Colonic mucosa (tissue), 4 donors: ENCODE measurements around the gene EN1. TPM values are rescaled to one million over a fixed set of nuclear protein-coding genes. Genes with fewer than 3 reads are reported as not detected.

Source experiments
- DNase-seq: peaks from one replicate; pipeline ENCODE4 v3.0.0-alpha.2; 2020
- H3K27ac ChIP-seq: fragments of 200-600 bp; one replicate; pipeline ENCODE4 v1.8.0; 2021
- H3K27me3 ChIP-seq: fragments of 200-600 bp; one replicate; pipeline ENCODE4 v1.8.0; 2021
- H3K36me3 ChIP-seq: fragments of 200-600 bp; one replicate; pipeline ENCODE4 v1.8.0; 2021
- H3K4me1 ChIP-seq: fragments of 200-600 bp; one replicate; pipeline ENCODE4 v1.8.0; 2021; ENCODE audit warnings: mild to moderate bottlenecking
- H3K4me3 ChIP-seq: fragments of 200-600 bp; one replicate; pipeline ENCODE4 v1.8.0; 2021
- H3K9ac ChIP-seq, 2 donors: one replicate each; pipeline ENCODE4 v1.7.0; 2013; ENCODE audit warnings: control low read depth in 2 of 2, low read depth in 2 of 2, low read length in 2 of 2
- H3K9me3 ChIP-seq: fragments of 200-600 bp; one replicate; pipeline ENCODE4 v1.8.0; 2021
- intact Hi-C: fragments of 100-400 bp; cut with DNase I; formaldehyde crosslinking; loops from one replicate; pipeline ENCODE4 v1.14.1; 2022
- total RNA-seq, 2 donors: library from RNA; stranded (reverse); fragmentation: NEBNext Ultra II Directional in 1 of 2; extraction: Animal tissue kit (Norgen Biotek cat#: 25700) in 1 of 2; gene quantifications; one replicate each; pipeline ENCODE4 v1.2.1, GENCODE V29; 2021
- TF ChIP-seq, protein P1 (sequence below): fragments of 200-600 bp; IDR thresholded peaks from one replicate; pipeline ENCODE4 v1.8.0; 2022; ENCODE audit warnings: antibody characterized with exemption, mild to moderate bottlenecking
- donor health status: healthy.
- donor health status: DM: no; HTN: no; CAD: no.
- donor health status: DM: no; HTN: no; CAD: no.

The EN1 gene
- total RNA-seq, 2 donors from 2014 or later, result not detected

DNA sequence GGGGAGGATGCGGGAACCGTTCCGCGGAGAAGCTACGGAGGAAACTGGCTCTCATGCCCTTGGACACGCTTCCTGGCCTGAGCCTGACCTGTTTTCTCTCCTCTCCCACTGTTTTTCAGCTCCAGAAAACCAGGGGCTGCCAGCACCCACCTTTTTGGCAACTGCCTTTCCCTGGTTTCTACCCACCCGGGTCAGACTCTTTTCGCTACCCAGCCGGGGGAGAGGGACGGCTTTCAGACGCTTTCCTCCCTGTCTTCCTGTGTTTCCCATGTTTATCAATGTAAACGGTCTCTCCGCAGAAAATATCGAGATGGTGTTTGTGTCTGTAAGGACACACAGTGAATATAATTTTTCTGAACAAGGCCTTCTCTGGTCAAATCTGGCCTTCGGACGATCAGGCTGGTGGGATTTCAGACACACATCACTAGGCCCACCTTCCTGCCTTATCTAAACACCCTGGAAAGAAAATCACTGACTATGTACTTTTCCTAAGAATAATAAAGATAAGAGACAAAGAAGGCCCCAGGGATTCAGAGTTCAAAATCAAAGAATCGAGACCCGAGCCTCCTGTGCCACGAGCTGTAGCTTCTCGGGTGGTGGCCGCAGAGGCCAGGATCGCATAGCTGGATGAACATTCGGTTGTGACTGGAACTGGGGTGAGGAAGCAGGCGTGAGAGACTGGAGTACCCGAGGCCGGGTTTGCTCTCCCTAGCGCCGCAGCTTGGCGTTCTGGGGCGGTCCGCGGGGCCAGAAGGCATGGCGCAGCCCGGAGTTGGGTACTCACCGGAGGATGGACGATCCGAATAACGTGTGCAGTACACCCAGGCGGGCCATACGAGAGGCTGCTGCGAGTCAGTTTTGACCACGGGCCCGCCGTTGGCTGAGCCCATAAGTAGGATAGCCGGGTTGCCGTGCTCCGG is 1.7 kb downstream of the EN1 start:
- peaks cover 96% of the 10 kb centered on the region for H3K27me3 ChIP-seq
- no peak overlapping the region for H3K27ac ChIP-seq
- H3K4me3 ChIP-seq, result no peak overlapping the region
- no peaks in the 10 kb centered on the region for H3K36me3 ChIP-seq
- H3K9ac ChIP-seq, result no peak overlapping the region
- DNase-seq, result no peak
- intact Hi-C loops, result no loop called here
- H3K4me1 ChIP-seq, result peaks cover 9% of the 10 kb centered on the region
- no peaks in the 10 kb centered on the region for H3K9me3 ChIP-seq
- TF ChIP-seq, protein P1, sequence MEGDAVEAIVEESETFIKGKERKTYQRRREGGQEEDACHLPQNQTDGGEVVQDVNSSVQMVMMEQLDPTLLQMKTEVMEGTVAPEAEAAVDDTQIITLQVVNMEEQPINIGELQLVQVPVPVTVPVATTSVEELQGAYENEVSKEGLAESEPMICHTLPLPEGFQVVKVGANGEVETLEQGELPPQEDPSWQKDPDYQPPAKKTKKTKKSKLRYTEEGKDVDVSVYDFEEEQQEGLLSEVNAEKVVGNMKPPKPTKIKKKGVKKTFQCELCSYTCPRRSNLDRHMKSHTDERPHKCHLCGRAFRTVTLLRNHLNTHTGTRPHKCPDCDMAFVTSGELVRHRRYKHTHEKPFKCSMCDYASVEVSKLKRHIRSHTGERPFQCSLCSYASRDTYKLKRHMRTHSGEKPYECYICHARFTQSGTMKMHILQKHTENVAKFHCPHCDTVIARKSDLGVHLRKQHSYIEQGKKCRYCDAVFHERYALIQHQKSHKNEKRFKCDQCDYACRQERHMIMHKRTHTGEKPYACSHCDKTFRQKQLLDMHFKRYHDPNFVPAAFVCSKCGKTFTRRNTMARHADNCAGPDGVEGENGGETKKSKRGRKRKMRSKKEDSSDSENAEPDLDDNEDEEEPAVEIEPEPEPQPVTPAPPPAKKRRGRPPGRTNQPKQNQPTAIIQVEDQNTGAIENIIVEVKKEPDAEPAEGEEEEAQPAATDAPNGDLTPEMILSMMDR, result no peak

DNA sequence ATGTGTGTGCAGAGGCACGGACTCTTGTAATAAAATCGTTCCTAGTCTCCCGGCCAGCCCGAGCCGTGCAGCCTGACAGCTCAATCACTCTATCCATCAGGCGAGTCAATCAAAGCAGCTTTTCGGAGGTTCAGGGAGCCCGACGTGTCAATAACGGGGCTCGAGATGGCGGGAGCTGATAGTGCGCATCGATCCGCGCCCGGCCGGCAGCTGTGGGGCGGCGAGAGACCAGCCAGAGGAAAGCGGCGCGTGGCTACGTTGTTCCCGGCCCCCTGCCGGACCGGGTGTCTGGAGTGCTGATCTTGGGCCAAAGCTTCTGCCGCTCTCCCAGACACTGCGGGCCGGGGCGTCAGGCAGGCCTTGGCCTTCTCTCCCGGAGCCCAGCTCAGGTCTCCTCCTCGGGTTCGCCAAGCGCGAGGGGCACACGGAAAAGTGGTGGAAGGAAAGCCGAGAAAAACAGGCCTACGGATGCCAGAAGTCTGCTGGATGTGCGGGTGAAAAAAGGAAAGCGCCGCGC is 2.4 kb downstream of the EN1 start:
- Histone ChIP-seq H3K4me1 (peaks cover 9% of the 10 kb centered on the region), H3K9me3 (no peaks in the 10 kb centered on the region), H3K27me3 (peaks cover 96% of the 10 kb centered on the region), H3K36me3 (no peaks in the 10 kb centered on the region), H3K4me3 (no peak overlapping the region), H3K27ac (no peak overlapping the region), H3K9ac (no peak overlapping the region)
- DNase-seq, result no peak
- TF ChIP-seq, protein P1, result no peak
- intact Hi-C loops, result no loop called here

DNA sequence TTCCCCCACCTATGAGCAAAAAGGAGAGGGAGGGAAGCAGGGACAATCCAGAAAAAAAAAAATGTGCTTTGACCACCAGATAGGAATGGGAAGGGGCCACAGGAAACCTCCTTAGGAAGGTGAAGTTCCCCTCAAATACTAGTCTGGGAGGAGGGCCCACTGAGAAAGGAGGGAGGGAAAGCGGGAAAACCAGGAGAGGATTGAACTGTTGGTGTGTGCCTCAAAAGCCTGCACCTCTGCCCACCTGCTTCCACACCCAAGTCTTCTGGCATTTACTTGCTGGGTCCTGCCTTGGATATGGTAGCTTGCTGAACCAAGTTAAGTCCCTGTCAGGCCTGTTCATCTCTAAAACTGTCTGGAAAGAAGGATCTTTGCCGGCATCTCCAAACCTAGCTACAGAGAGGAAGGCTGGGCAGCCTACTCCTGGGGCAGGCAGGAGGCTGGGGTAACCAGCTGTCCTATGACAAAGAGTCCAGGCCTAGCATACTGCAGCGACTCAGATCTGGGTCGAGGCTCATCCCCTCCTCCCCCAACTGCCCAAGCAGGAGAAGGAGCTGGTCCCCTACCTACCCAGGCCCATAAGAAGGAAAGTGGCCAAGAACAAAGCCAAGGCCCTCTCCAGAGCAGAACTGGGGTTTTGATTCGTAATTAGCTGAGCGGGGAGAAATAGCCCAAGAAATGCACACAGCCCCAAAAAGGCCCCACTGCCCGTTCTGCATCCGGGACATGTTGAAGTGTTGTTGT is 3.0 kb downstream of the EN1 start:
- H3K4me3 ChIP-seq, result no peak overlapping the region
- DNase-seq, result no peak
- H3K27ac ChIP-seq, result no peak overlapping the region
- no peak overlapping the region for H3K9ac ChIP-seq
- intact Hi-C loops, result no loop called here
- H3K4me1 ChIP-seq, result peaks cover 9% of the 10 kb centered on the region
- TF ChIP-seq, protein P1, result no peak
- no peaks in the 10 kb centered on the region for H3K9me3 ChIP-seq
- peaks cover 94% of the 10 kb centered on the region for H3K27me3 ChIP-seq
- no peaks in the 10 kb centered on the region for H3K36me3 ChIP-seq

DNA sequence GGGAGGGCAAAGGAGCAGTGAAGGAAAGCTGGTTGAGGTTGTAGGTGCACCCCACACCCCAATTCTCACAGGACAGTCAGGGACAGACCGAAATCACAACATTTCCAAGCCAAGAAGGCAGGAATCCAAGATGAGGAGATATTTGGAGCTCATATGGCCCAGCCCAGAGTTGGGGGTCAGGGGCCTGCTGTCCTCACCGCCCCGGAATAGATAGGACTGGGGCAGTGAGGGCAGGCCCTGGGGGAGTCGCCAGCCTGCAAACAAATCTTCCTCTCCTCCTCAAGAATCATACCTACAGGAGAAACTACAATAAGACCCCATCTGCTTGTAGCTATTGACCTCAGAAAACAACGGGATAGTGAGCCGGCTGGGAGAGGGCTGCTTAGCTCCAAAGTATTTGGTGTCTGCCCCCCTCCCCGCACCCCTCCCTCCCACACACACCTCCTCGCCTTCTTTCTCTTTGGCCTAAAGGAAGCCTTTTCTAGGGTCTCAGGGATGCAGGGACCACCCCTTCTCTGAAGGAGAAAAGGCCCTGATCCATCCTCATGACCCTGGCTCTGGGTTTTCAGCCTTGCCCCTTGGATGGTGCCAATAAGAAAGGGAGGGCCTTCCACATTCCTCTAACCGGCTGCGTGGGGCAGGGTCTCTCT is 3.8 kb downstream of the EN1 start:
- Histone ChIP-seq H3K4me3 (no peak overlapping the region), H3K9me3 (no peaks in the 10 kb centered on the region), H3K9ac (no peak overlapping the region), H3K4me1 (peaks cover 9% of the 10 kb centered on the region), H3K27ac (no peak overlapping the region), H3K36me3 (no peaks in the 10 kb centered on the region), H3K27me3 (peaks cover 88% of the 10 kb centered on the region)
- intact Hi-C loops, result no loop called here
- DNase-seq, result no peak
- TF ChIP-seq, protein P1, result no peak
